Measurements from ENCODE around the gene MTO1.
"Not testable (repeated sequence)": the region's sequence is repeated elsewhere in the genome, so short reads cannot be mapped to it uniquely, and the experiment has no call there.

Gene MTO1

GRCh38 chr6:73461537-73462350 lies at the start of gene MTO1:
TSS of gene MTO1 (plus strand) at chr6:73461737. CDS start at chr6:73461855, 118 bp downstream.
- peak; percentile 93 for DNase-seq (ENCODE audit: low spot score)

DNA sequence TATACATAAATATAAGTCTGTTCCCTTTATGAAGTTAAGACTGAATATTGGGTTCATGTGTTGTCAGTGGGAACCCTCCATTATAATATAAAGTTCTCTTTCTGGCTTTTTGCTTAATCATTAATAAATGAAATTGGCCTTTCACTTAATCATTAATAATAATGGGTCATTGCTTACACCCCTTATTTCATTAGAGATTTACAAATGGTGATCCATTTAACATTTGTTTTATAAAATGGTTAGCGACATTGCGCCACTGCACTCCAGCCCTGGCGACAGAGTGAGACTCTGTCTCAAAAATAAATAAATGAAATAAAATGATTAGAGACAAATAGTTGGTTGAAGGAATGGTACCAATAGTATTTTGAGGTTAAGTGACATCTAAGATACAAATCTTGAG lies 48.4 kb upstream of the MTO1 start:
- no peak for DNase-seq (ENCODE audit: low spot score)

DNA sequence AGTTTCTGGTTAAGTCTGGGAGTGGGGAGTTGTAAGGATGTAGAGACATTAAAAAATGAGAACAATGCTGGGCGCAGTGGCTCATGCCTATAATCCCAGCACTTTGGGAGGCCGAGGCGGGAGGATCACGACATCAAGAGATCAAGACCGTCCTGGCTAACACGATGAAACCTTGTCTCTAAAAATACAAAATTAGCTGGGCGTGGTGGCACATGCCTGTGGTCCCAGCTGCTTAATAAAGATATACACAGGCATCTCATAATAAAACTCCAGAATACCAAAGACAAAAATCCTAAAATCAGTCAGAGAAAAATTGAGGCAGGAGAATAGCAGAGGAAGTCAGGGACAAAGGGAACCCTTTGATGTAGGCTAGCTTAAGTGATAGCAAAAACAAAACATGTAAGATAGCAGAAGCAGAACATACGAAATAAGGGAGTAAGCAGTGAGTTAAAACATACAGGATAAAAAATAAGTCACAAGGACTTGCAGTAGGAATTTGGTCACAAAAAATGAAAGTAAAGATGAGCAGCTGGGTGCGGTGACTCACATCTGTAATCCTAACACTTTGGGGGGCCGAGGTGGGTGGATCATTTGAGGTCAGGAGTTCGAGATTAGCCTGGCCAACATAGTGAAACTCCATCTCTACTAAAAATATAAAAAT lies 43.3 kb upstream of the MTO1 start:
- DNase-seq (ENCODE audit: low spot score) = no peak

- no peak for DNase-seq (ENCODE audit: low spot score)
Observed at GRCh38 chr6:73421534-73421933, 40.0 kb upstream of the MTO1 start.

DNA sequence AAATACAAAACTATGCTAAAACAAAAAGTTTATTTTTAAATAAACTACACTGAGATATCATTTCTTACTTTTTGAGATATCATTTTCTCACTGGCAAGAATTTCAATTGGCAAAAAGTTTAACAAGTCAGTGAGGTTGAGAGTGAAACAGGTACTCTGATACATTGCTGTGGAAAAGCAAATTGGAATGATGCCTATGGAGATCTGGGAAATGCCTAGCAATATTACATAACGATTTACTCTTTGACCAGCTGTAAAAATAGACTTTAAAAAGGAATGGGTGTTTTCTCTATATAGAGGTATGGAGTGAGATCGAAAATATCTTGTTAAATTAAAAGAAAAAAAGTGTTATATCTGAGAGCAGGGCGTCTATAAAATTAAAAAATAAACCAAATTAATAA lies 26.3 kb upstream of the MTO1 start:
- no peak for DNase-seq (ENCODE audit: low spot score)

GRCh38 chr6:73443555-73443954 lies 18.0 kb upstream of the MTO1 start:
- DNase-seq (ENCODE audit: low spot score) = no peak

- DNase-seq (ENCODE audit: low spot score) = no peak
Observed at GRCh38 chr6:73451223-73452106, 10.1 kb upstream of the MTO1 start.

DNA sequence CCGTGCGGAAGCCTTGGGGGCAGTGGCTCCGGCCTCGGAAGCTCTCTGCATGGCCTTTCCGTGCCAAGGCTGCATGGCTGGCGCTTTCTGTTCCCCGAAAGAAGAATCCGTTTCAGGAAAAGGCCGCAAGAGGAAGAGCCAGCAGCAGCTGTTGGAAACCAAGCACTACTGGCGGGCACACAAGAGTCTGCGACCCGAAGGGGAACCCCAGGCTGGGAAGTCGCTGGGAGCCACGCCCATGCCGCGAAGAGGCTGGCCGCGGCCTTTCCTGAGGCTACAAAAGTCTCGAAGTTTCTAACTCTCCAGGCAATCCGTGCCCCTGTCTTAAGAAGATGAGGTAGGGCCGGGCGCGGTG lies 9.5 kb upstream of the MTO1 start, which contains the start of gene CGAS:
Gene CGAS, minus strand, starts transcription at position 191 of the 355 bp plus-strand sequence. Its CDS starts 116 bp downstream, at position 75.
- DNase-seq (ENCODE audit: low spot score) = no peak

DNA sequence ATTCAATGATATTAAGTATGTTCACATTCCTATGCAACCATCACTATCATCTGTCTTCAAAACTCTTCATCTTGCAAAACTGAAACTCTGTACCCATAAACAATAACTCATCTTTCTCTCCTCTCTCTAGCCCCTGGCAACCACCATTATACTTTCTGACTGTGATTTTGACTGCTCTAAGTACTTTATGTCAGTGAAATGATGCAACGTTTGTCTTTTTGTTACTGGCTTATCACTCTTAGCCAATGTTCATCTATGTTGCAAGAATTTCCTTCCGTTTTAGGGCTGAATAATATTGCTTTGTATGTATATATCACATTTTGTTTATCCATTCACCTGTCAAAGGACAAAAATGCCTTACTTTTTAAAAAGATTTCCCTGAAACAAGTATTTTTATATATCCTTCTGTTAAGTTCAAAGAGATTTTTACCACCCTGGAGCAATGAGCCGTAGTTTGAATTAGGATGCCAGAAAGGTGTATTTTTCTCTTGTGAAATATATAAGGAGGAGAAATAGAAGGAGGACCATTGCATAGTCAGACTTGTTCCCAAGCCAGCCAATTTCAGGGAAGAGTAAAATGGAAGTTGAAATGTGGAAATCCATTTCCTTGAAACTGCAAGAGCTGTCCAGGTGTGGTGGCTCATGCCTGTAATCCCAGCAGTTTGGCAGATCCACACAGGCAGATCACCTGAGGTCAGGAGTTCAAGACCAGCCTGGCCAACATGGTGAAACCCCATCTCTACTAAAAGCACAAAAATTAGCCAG lies 5.5 kb upstream of the MTO1 start:
- DNase-seq (ENCODE audit: low spot score) = peak; percentile 41

DNA sequence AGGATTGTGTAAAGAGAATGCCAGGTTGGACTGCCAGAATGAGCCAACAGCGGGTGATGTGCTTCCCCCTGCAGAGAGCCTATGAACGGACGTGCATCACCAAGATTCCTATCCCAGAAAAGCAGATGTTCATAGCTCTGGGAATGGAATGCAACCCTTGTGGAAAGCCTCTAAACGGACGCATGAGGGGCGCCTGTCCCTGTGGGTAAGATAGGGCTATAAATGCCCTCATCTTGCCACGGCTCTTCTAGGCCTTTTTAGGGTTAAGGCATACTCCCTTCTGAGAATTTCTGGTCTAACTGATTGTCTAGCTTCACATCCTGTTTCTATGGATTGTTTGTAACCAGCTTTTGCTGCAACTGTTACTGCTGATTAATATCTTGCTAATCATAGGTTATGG lies 2.1 kb upstream of the MTO1 start:
- not testable (repeated sequence) for DNase-seq (ENCODE audit: low spot score)

- DNase-seq (ENCODE audit: low spot score) = no peak
Observed at GRCh38 chr6:73460056-73460455, 1.5 kb upstream of the MTO1 start.

GRCh38 chr6:73471686-73472290 lies 10.3 kb downstream of the MTO1 start:
- no peak for DNase-seq (ENCODE audit: low spot score)

- DNase-seq (ENCODE audit: low spot score) = no peak
Observed at GRCh38 chr6:73476723-73477122, 15.2 kb downstream of the MTO1 start.

DNA sequence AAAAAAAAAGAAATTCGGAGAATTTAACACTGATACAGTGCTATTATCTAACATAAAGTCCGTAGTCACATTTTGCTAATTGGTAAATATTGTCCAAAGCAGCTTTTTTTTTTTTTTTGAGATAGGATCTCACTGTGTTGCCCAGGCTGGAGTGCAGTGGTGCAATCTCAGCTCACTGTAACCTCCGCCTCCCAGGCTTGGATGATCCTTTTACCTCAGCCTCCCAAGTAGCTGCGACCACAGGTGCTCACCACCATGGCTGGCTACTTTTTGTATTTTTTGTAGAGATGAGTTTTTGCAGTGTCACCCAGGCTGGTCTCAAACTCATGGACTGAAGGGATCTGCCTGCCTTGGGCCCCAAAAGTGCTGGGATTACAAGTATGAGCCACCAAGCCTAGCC lies 15.9 kb downstream of the MTO1 start:
- DNase-seq (ENCODE audit: low spot score) = no peak

GRCh38 chr6:73481969-73482368 lies 20.4 kb downstream of the MTO1 start:
- DNase-seq (ENCODE audit: low spot score) = no peak

GRCh38 chr6:73484438-73484837 lies 22.9 kb downstream of the MTO1 start:
- no peak for DNase-seq (ENCODE audit: low spot score)

DNA sequence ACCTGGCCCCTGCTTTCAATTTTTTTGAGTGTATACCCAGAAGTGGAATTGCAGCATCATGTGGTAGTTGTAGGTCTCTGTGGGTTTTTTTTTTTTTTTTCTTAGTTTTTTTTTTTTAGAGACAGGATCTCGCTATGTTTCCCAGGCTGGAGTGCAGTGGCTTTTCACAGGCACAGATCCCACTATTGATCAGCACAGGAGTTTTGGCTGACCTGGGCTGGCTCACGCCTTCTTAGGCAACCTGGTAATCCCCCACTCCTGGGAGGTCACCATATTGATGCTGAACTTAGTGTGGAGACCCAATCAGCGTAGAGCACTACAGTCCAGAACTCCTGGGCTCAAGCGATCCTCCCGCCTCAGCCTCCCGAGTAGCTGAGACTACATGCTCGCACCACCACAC lies 25.9 kb downstream of the MTO1 start:
- DNase-seq (ENCODE audit: low spot score) = no peak

GRCh38 chr6:73491377-73491776 lies 29.8 kb downstream of the MTO1 start:
- DNase-seq (ENCODE audit: low spot score) = no peak

- no peak for DNase-seq (ENCODE audit: low spot score)
Observed at GRCh38 chr6:73497915-73498314, 36.4 kb downstream of the MTO1 start.

- DNase-seq (ENCODE audit: low spot score) = no peak
Observed at GRCh38 chr6:73503027-73503772, 41.7 kb downstream of the MTO1 start.

GRCh38 chr6:73504160-73504559 lies 42.6 kb downstream of the MTO1 start:
- DNase-seq (ENCODE audit: low spot score) = no peak
